Adrenal gland (tissue), 5 donors: Measurements from ENCODE around the gene ACVRL1.

ENCODE experiments used
- POLR2A ChIP-seq, 2 donors: fragments of 450-650 bp; IDR thresholded peaks; one replicate each; pipeline ENCODE4 v1.6.1; 2017; ENCODE audit warnings: antibody characterized with exemption in 2 of 2, mild to moderate bottlenecking in 2 of 2, moderate library complexity in 1 of 2
- TF ChIP-seq, protein P1 (sequence below), 6 experiments: fragments of 450-650 bp in 4 of 6; fragments of 200-600 bp in 2 of 6; sonication (generic) in 1 of 6; IDR thresholded peaks; 1 replicate in 5 of 6; 2 replicates in 1 of 6; pipeline versions ENCODE4 v1.5.1 to v1.8.0; 2016 to 2021; ENCODE audit warnings: antibody characterized with exemption in 6 of 6, mild to moderate bottlenecking in 2 of 6, moderate library complexity in 1 of 6
- donor health status: DM: no; HTN: no; CAD: no.

DNA sequence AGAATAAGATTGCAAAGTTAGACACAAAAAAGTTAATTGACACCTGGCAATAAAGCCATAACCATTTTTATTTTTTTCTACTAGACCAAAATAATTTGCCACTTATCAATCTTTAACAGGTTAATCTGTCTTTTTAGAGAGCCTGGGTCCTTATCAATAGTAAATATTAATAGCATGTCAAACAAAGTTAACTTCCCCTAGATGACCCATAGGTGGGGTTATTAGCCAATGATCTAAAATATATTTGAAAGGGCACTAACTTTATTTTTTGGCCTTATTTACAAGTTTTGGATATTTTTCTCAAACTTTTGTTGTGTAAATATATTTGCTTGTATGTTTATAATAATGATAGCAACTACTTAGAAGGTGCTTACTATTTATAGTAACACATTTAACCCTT, 15.5 kb upstream of the ACVRL1 start:
- TF ChIP-seq POLR2A (IDR thresholded peaks at IDR 0.05), result no peak
- TF ChIP-seq, protein P1, sequence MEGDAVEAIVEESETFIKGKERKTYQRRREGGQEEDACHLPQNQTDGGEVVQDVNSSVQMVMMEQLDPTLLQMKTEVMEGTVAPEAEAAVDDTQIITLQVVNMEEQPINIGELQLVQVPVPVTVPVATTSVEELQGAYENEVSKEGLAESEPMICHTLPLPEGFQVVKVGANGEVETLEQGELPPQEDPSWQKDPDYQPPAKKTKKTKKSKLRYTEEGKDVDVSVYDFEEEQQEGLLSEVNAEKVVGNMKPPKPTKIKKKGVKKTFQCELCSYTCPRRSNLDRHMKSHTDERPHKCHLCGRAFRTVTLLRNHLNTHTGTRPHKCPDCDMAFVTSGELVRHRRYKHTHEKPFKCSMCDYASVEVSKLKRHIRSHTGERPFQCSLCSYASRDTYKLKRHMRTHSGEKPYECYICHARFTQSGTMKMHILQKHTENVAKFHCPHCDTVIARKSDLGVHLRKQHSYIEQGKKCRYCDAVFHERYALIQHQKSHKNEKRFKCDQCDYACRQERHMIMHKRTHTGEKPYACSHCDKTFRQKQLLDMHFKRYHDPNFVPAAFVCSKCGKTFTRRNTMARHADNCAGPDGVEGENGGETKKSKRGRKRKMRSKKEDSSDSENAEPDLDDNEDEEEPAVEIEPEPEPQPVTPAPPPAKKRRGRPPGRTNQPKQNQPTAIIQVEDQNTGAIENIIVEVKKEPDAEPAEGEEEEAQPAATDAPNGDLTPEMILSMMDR (IDR thresholded peaks at IDR 0.05), result peak in 3 of 6 experiments; percentile 22 to 44 (median 35)
